Measurements from ENCODE around the gene DPH2. TPM values are rescaled to one million over a fixed set of nuclear protein-coding genes. Genes with fewer than 3 reads are reported as not detected.

The DPH2 gene
- polyA plus RNA-seq, 6 donors from 2014 or later = 23.4 to 58.5 (median 30.9) TPM

DNA sequence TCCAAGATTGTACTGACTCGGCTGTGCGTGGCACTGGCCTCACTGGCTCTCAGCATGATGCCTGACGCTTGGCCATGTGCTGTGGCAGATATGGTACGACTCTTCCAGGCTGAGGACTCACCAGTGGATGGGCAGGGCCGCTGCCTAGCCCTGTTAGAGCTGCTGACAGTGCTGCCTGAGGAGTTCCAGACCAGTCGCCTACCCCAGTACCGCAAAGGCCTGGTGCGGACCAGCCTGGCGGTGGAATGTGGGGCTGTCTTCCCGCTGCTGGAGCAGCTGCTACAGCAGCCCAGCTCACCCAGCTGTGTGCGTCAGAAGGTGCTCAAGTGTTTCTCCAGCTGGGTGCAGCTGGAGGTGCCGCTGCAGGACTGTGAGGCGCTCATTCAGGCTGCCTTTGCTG, 20.1 kb upstream of the DPH2 start:
- Mint-ChIP-seq H3K27me3 (no peaks in the 10 kb centered on the region), H3K36me3 (peaks cover 0 to 9% of the 10 kb centered on the region in 2 donors), H3K9me3 (no peaks in the 10 kb centered on the region), H3K27ac (no peak overlapping the region), H3K4me1 (peaks cover 29 to 54% (median 34%) of the 10 kb centered on the region in 3 donors), H3K4me3 (peak overlapping the region in 3 of 8 donors; percentile 23 to 94 (median 54))
- DNase-seq (no peak), ATAC-seq (ENCODE audit: low read depth in 2 of 2) (no peak)

DNA sequence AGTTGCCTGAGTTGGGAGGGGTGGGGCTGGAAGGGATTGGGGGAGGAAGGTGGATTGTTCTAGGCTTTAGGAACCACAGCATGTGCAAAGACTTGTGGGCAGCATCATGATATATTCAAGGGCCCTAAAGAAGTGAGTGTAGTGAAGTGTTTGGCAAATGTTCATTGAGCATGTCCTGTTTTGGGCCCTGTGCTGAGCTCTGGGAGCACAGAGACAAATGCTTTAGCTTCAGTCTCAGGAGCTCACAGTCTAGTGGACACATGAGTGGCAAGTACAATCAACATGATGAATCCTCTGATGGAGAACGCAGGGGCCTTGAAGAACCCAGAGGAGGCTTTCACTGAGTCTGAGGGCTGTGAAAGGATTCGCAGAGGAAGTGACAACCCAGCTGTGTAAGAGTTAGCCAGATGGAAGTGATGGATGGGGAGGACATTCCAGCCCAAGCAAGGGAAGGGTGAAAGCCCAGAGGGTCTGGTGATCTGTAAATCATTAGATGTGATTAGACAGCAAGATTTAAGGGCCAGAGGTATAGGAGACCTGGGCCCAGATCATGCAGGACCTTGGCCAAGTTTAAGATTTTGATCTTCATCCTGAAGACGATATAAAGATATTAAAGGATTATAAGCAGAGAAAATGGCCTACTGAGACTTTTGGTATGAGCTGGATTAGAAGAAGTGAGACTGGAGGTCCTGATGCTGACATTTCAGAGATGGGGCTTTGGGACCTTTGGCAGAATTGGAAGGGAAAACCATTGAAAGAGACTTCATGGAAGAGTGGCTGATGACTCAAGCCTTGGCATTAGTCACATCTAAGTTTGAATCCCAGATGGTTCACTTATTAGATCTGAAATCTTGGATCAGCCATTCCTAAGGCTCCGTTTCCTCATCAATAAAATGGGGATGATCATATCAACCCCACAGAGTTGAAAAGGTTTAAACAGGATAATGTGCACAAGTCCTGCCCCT, 18.5 kb upstream of the DPH2 start:
- DNase-seq (no peak), ATAC-seq (ENCODE audit: low read depth in 2 of 2) (no peak)
- Mint-ChIP-seq H3K4me3 (peak overlapping the region in 2 of 8 donors; percentile 26 to 76), H3K4me1 (peaks cover 16 to 46% (median 18%) of the 10 kb centered on the region in 3 donors), H3K36me3 (peaks cover 0 to 9% of the 10 kb centered on the region in 2 donors), H3K27me3 (no peaks in the 10 kb centered on the region), H3K9me3 (no peaks in the 10 kb centered on the region), H3K27ac (peak overlapping the region in 2 of 6 donors; percentile 18 to 71)

DNA sequence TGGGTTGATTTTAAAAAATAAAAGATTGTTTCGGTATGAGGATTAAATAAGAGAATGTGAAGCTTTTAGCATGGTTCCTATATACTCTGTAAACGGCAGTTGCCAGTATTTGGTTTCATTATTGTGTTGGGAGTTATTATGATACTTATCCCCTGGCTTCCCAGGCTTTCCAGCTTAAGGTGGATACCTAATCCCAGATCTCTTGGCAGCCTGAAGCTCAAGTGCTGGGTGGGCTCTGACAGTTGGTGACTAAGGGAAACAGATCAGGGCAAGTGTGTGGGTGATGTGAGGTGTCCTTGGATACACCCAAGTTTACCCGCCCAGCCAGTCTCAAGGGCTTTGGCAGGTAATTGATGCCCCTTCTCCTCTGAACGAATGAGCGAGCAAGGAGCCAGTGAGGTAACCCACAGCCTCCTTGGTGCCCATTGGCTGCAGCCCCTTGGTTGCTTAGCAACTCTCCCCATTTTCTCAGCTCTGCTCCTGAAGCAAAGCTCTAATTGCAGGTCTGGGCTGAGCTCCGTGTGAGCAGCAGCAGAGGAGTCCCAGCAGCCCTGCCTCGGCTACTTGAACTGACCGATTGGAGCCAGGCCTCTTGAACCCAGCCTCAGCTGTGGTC, 17.0 kb upstream of the DPH2 start:
- no peak overlapping the region for H3K27ac Mint-ChIP-seq
- DNase-seq (no peak), ATAC-seq (ENCODE audit: low read depth in 2 of 2) (no peak)
- peaks cover 0 to 16% of the 10 kb centered on the region in 2 donors for H3K36me3 Mint-ChIP-seq
- H3K4me3 Mint-ChIP-seq = no peak overlapping the region
- no peaks in the 10 kb centered on the region for H3K9me3 Mint-ChIP-seq
- no peaks in the 10 kb centered on the region for H3K27me3 Mint-ChIP-seq
- H3K4me1 Mint-ChIP-seq = peaks cover 14 to 35% (median 14%) of the 10 kb centered on the region in 3 donors

DNA sequence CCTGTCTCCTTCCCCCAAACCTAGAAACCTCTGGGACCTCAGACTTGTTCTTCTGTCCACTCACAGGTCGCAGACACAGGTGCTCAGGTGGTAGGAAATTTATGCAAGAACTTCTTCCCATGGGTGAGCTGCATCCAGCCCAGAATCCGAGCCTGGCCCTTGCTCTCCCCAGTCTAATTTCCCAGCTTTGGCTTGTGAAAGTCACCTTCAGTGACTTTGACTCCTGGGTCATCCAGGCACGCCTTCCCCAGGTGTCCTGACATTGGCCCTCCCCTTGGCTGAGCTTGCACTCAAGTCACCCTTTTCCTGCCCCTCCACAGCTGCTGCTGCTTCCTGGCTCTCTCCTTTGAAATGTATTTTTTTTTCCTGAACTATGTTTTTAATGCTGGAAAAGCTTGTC, 16.4 kb upstream of the DPH2 start:
- H3K36me3 Mint-ChIP-seq = peaks cover 0 to 21% of the 10 kb centered on the region in 2 donors
- H3K27me3 Mint-ChIP-seq = no peaks in the 10 kb centered on the region
- no peaks in the 10 kb centered on the region for H3K9me3 Mint-ChIP-seq
- no peak for ATAC-seq (ENCODE audit: low read depth in 2 of 2)
- peaks cover 9 to 30% (median 10%) of the 10 kb centered on the region in 3 donors for H3K4me1 Mint-ChIP-seq
- no peak for DNase-seq
- H3K27ac Mint-ChIP-seq = peak overlapping the region in 1 of 6 donors; percentile 69
- H3K4me3 Mint-ChIP-seq = no peak overlapping the region

DNA sequence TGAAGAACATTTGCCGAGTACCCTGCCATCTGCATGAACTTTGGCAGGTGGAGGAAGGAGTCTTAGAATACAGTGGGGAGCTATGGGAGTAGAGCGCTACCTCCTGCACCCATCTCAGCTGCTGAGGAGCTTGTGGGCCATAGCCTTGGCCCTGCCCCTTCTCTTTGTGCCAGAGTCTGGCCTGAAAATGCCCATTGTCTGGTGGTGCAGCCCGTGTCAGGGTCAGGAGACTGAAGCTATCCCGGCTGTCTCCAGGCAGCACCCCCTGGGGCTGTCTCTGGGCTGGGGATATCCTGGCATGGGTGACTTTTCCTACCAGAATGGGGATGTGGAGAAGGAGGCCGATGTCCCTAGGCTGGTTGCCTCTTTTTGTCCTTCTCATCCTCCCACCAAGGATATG, 15.8 kb upstream of the DPH2 start:
- no peak for DNase-seq

DNA sequence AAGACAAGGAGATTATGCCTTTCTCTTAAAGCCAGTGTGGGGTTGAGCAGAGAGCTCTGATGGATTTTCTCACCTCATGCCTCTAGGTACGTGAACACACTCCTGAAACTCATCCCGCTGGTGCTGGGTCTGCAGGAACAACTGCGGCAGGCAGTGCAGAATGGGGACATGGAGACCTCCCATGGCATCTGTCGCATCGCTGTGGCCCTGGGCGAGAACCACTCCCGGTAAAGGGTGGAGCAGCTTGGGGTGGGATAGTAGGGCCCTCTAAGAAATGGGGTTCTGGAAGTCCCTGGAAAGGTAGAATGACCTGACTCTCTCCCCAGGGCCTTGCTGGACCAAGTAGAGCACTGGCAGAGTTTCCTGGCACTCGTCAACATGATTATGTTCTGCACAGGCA, 13.6 kb upstream of the DPH2 start:
- H3K27me3 Mint-ChIP-seq = no peaks in the 10 kb centered on the region
- H3K4me1 Mint-ChIP-seq = peaks cover 0 to 14% (median 0%) of the 10 kb centered on the region in 3 donors
- H3K27ac Mint-ChIP-seq = no peak overlapping the region
- no peak for DNase-seq
- no peak overlapping the region for H3K4me3 Mint-ChIP-seq
- H3K9me3 Mint-ChIP-seq = no peaks in the 10 kb centered on the region
- peaks cover 0 to 22% of the 10 kb centered on the region in 2 donors for H3K36me3 Mint-ChIP-seq
- no peak for ATAC-seq (ENCODE audit: low read depth in 2 of 2)

More for the DNA sequence above, 15.8 kb upstream of the DPH2 start:
- Mint-ChIP-seq H3K36me3 (peaks cover 0 to 28% of the 10 kb centered on the region in 2 donors), H3K27me3 (no peaks in the 10 kb centered on the region), H3K4me3 (no peak overlapping the region), H3K9me3 (no peaks in the 10 kb centered on the region), H3K27ac (peak overlapping the region in 1 of 6 donors; percentile 69), H3K4me1 (peaks cover 2 to 26% (median 7%) of the 10 kb centered on the region in 3 donors)
- ATAC-seq (ENCODE audit: low read depth in 2 of 2) = no peak

DNA sequence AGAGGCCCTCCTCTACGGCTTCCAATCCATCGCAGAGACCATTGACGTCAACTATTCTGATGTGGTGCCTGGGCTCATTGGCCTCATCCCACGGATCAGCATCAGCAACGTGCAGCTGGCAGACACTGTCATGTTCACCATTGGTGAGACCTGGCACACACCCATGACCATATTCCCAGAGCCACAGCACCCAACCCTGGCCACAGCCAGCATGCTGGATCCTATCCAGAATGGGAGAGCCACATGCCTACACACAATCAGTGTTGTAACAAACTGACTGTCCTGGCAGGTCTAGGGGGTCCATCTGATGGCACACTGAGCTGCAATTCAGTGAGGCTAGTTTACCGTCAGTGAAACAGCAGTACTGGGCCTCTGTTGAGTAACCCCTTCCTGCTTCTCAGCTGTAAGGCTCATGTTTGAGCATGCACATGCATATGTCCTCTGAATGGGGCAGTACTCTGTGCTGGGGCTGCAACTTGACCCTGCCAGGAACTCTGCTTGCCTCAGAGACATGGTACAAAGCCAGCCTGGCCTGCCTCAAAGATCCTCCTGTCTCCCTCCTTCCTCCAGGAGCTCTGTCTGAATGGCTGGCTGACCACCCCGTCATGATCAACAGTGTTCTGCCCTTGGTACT, 12.3 kb upstream of the DPH2 start:
- peaks cover 0 to 9% (median 0%) of the 10 kb centered on the region in 3 donors for H3K4me1 Mint-ChIP-seq
- no peak for ATAC-seq (ENCODE audit: low read depth in 2 of 2)
- no peak overlapping the region for H3K27ac Mint-ChIP-seq
- DNase-seq = no peak
- no peak overlapping the region for H3K4me3 Mint-ChIP-seq
- H3K27me3 Mint-ChIP-seq = no peaks in the 10 kb centered on the region
- H3K9me3 Mint-ChIP-seq = no peaks in the 10 kb centered on the region
- peaks cover 0 to 27% of the 10 kb centered on the region in 2 donors for H3K36me3 Mint-ChIP-seq

DNA sequence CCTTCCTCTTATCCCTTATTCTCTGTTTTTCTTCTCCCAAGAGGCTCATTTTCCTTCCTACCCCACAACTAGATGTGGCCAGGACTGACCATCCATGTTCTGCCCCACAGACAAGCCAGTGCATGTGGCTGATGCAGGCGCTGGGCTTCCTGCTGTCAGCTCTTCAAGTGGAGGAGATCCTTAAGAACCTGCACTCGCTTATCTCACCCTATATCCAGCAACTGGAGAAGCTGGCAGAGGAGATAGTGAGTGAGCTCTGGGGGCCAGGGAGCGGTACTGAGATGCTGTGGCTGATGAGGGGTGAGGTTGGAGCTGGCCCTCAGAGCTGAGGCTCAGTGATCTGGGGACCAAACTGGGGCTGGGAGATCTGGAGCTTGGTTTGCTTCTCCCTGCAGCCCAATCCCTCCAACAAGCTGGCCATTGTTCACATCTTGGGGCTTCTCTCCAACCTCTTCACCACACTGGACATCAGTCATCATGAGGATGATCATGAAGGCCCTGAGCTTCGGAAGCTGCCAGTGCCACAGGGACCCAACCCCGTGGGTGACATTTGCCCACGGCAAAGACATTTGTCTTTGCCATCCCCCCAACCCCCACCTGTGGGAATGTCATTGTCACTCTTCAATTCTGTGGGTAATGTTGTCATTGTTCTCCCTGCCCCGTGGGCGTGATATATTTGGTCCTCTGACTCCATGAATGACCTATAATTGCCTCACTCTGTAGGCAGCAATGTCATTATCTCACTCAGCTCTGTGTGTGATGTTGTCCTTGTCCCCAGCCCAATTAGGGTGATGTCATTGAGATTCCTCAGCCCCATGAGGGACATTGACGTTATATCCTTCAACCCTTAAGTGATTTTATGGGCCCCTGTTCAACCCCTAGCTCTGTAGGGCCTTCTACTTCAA, 11.2 kb upstream of the DPH2 start:
- DNase-seq (no peak), ATAC-seq (ENCODE audit: low read depth in 2 of 2) (no peak)
- Mint-ChIP-seq H3K27me3 (no peaks in the 10 kb centered on the region), H3K36me3 (peaks cover 0 to 30% of the 10 kb centered on the region in 2 donors), H3K4me1 (peaks cover 0 to 9% (median 0%) of the 10 kb centered on the region in 3 donors), H3K27ac (peak overlapping the region in 1 of 6 donors; percentile 22), H3K4me3 (no peak overlapping the region), H3K9me3 (no peaks in the 10 kb centered on the region)

DNA sequence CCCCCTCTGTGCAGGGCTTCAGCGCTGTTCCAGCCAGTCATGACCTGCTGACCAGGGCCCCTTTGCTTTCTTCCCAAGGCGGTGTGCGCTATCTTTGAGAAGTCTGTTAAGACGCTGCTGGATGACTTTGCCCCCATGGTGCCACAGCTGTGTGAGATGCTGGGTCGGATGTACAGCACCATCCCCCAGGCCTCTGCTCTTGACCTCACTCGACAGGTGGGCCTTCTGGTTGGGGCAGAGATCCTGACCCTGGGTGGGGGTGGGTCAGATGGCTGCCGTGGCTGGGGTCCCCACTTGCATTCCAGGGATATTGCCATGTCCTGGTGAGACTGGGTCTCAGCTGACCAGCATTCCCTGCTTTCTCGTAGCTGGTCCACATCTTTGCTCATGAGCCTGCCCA, 9.0 kb upstream of the DPH2 start:
- Mint-ChIP-seq H3K4me3 (no peak overlapping the region), H3K27me3 (no peaks in the 10 kb centered on the region), H3K9me3 (no peaks in the 10 kb centered on the region), H3K36me3 (peaks cover 0 to 30% of the 10 kb centered on the region in 2 donors), H3K4me1 (no peaks in the 10 kb centered on the region), H3K27ac (no peak overlapping the region)
- DNase-seq (no peak), ATAC-seq (ENCODE audit: low read depth in 2 of 2) (no peak)

DNA sequence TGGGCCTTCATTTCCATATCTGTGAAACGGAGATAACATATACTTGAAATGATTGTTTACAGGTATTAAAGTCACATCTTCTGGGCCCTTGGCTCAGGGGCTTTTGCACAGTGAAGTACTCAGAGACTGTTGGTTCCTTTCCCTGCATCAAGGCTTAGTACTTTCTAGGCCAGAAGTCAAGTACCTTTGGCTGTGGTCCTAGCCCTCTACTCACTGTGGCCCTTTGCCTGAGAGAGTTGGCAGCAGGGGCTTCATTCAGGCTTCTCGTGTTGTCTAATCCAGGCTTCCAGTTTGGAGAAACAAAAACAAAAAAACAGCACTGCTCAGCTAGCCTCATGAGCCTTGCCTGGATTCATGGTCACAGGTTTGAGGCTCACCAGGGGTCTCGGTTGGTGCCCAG, 8.1 kb upstream of the DPH2 start:
- Mint-ChIP-seq H3K27me3 (no peaks in the 10 kb centered on the region), H3K4me3 (no peak overlapping the region), H3K9me3 (no peaks in the 10 kb centered on the region), H3K27ac (no peak overlapping the region), H3K4me1 (no peaks in the 10 kb centered on the region), H3K36me3 (peaks cover 0 to 30% of the 10 kb centered on the region in 2 donors)
- ATAC-seq (ENCODE audit: low read depth in 2 of 2) = no peak
- no peak for DNase-seq

DNA sequence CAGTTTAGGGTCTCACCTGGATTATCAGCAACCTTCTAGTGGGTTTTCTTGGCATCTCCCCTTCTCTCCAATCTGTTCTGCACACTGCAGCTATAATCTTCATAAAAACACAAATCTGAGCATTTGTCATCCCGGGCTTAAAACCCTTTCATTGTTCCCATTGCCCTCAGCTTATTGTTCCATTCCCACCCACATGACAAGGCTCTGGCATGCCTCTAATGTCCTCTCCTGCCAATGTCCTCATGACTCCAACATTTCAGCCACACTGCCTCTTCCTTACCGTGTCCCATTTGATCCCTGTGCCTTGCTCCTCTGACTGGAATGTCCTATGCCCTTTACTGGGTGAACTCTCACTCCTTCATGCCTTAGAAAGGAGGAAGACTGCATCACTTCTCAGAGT, 7.5 kb upstream of the DPH2 start:
- Mint-ChIP-seq H3K36me3 (peaks cover 0 to 27% of the 10 kb centered on the region in 2 donors), H3K27me3 (no peaks in the 10 kb centered on the region), H3K4me1 (no peaks in the 10 kb centered on the region), H3K4me3 (no peak overlapping the region), H3K9me3 (no peaks in the 10 kb centered on the region), H3K27ac (no peak overlapping the region)
- DNase-seq = no peak
- no peak for ATAC-seq (ENCODE audit: low read depth in 2 of 2)

DNA sequence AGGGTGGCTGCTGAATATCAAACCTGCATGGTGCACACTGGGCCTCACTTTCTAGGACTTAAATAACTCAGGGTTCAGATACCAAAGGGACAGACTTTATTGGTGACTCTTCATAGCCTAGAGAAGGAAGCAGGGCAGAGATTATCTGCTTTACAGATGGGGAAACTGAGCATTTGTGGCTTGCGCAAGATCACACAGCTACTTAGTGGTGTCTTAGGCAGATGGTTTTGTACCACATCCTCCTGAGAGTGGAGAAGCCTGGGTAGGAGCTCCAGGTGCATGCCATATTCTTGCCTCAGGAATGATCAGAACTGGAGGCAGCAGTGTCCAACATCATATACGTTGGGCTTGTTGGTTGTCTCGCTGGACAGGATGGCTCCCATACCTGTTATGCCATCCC, 6.8 kb upstream of the DPH2 start:
- Mint-ChIP-seq H3K36me3 (peaks cover 0 to 22% of the 10 kb centered on the region in 2 donors), H3K4me3 (no peak overlapping the region), H3K4me1 (peaks cover 0 to 3% (median 0%) of the 10 kb centered on the region in 3 donors), H3K9me3 (no peaks in the 10 kb centered on the region), H3K27me3 (no peaks in the 10 kb centered on the region), H3K27ac (no peak overlapping the region)
- DNase-seq (no peak), ATAC-seq (ENCODE audit: low read depth in 2 of 2) (no peak)

DNA sequence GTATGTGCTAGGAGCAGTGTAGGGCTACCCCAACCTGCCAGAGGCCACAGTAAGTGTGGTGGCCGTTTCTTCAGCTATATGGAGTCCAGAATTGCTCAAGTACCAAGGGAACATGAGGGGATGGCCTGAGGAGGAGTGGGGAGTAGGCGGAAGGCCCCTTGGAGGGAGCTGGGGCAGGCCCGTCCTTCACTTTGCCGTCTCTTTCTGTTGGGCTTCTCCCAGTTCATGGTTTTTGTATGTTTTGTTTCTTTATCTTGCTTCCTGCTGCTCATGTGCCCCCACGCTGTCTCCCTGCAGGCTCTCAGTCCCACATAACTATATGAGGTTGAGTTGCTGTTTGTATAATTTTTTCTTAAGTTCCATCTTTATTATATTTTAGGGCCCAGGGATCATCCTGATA, 5.9 kb upstream of the DPH2 start:
- H3K9me3 Mint-ChIP-seq = no peaks in the 10 kb centered on the region

More for the DNA sequence above, 5.9 kb upstream of the DPH2 start:
- Mint-ChIP-seq H3K4me3 (no peak overlapping the region), H3K36me3 (peaks cover 0 to 13% of the 10 kb centered on the region in 2 donors), H3K27ac (no peak overlapping the region), H3K27me3 (no peaks in the 10 kb centered on the region), H3K4me1 (peaks cover 0 to 4% (median 0%) of the 10 kb centered on the region in 3 donors)
- ATAC-seq (ENCODE audit: low read depth in 2 of 2) = no peak
- DNase-seq = no peak
